ENCODE results near the gene ATG10.

The ATG10 gene

DNA sequence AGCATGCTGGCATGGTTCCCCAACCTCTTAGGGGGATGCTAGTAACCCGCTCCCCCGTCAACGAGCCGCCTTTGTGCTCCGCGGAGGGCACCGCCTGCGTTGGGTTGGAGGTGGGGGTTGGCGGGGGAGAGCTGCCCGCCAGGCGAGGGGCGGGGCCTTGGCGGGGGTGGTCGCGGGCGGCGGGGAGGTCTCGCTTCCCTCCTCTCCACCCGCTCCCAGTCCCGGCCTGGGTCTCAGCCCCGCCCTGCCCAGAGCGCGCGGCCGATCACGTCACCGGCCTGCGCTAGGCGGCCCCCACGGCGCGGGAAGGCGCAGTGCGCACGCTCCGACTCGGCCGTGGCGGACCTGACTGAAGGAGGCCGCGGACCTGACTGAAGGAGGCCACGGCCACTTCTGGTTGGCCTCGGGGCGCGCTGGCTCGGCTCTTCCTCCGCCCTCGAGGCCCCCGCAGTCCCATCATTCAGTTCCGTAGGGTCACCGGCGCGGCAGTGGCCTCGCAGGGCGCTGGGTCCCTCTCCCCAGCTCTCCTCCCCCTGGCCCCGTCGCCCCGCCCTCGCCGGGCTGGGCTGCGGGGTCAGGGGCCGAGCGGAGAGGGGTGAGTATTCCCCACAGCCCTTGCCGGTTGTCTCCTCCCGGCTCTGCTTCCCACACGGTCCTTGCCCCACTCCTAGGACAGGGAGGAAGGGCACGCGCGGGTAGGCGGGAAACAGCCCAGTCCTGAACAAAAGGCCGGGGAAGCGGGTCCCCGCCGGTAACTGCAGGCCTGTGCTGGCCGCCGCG is at the start of gene ATG10:
Gene ATG10 (plus strand): TSS at position 312 of the 780 bp plus-strand sequence. CDS start 15,548 bp downstream, outside the sequence.
- H3K9ac ChIP-seq (ENCODE audit: low read length in 5 of 5): peak within 1 kb of the TSS; percentile 85 to 95 (median 93)
- H3K36me3 ChIP-seq (ENCODE audit: control insufficient read depth in 5 of 5, insufficient read depth in 5 of 5, low read length in 5 of 5): peaks cover 3 to 5% (median 4%) of the 10 kb centered on the region in 5 donors
- H3K27me3 ChIP-seq (ENCODE audit: control insufficient read depth in 5 of 5, insufficient read depth in 4 of 5, low read length in 5 of 5): no peaks in the 10 kb centered on the region
- no peaks in the 10 kb centered on the region for H3K9me3 ChIP-seq (ENCODE audit: control insufficient read depth in 5 of 5, low read length in 5 of 5)
- peak within 1 kb of the TSS; percentile 83 for H3K27ac ChIP-seq (ENCODE audit: low read depth, low read length)
- peak within 1 kb of the TSS; percentile 62 to 98 (median 84) for H3K4me3 ChIP-seq (ENCODE audit: low read depth in 1 of 5, low read length in 5 of 5)
- peaks cover 0 to 15% (median 6%) of the 10 kb centered on the region in 5 donors for H3K4me1 ChIP-seq (ENCODE audit: control insufficient read depth in 5 of 5, insufficient read depth in 5 of 5, low read length in 5 of 5)

DNA sequence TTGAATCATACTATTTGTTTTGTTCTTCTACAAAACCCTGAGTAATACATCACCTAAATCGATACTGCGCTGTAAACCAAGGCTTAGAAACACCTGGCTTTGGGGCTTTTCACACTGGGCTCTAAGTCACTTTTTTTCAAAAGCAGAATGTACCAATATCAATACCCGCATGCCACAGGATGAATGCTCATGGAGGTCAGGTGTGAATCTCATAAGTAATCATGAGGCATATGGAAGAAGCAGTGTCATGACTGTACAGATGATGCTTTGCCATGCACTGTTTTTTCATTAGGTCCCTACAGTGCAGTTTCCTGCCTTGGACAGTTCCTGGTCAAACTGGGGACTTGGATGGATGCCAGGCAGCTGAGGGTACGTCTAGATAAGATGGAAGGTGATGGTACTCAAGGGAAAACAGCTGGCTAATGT is 49.0 kb upstream of the ATG10 start:
- no peaks in the 10 kb centered on the region for H3K4me1 ChIP-seq (ENCODE audit: control insufficient read depth in 5 of 5, insufficient read depth in 5 of 5, low read length in 5 of 5)
- H3K36me3 ChIP-seq (ENCODE audit: control insufficient read depth in 5 of 5, insufficient read depth in 5 of 5, low read length in 5 of 5): no peaks in the 10 kb centered on the region
- H3K27me3 ChIP-seq (ENCODE audit: control insufficient read depth in 5 of 5, insufficient read depth in 4 of 5, low read length in 5 of 5): no peaks in the 10 kb centered on the region
- peaks cover 0 to 3% (median 3%) of the 10 kb centered on the region in 5 donors for H3K9me3 ChIP-seq (ENCODE audit: control insufficient read depth in 5 of 5, low read length in 5 of 5)
- H3K27ac ChIP-seq (ENCODE audit: low read depth, low read length): no peak overlapping the region
- no peak overlapping the region for H3K9ac ChIP-seq (ENCODE audit: low read length in 5 of 5)
- H3K4me3 ChIP-seq (ENCODE audit: low read depth in 1 of 5, low read length in 5 of 5): no peak overlapping the region

DNA sequence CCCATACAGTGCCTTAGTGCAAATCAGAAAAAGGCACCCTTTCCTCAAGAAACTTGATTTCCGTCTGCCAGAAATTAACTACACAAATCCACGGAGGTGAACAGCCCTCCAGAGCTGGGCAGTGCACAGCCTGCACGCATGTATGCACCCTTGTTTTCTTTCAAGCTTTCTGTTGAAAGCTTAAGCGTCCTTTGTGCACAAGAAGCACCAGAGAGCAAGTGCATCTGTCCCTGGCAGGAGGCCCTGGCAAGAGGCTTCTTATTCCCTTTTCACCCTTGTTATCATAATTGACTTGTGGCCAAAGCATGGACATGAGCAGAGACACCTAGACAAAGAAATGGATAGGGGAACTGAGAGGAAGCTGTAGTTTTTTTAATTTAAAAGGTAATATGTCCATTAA is 47.4 kb upstream of the ATG10 start:
- no peak overlapping the region for H3K4me3 ChIP-seq (ENCODE audit: low read depth in 1 of 5, low read length in 5 of 5)
- H3K4me1 ChIP-seq (ENCODE audit: control insufficient read depth in 5 of 5, insufficient read depth in 5 of 5, low read length in 5 of 5): no peaks in the 10 kb centered on the region
- no peak overlapping the region for H3K27ac ChIP-seq (ENCODE audit: low read depth, low read length)
- no peak overlapping the region for H3K9ac ChIP-seq (ENCODE audit: low read length in 5 of 5)
- no peaks in the 10 kb centered on the region for H3K27me3 ChIP-seq (ENCODE audit: control insufficient read depth in 5 of 5, insufficient read depth in 4 of 5, low read length in 5 of 5)
- H3K36me3 ChIP-seq (ENCODE audit: control insufficient read depth in 5 of 5, insufficient read depth in 5 of 5, low read length in 5 of 5): no peaks in the 10 kb centered on the region
- peaks cover 0 to 7% (median 5%) of the 10 kb centered on the region in 5 donors for H3K9me3 ChIP-seq (ENCODE audit: control insufficient read depth in 5 of 5, low read length in 5 of 5)

DNA sequence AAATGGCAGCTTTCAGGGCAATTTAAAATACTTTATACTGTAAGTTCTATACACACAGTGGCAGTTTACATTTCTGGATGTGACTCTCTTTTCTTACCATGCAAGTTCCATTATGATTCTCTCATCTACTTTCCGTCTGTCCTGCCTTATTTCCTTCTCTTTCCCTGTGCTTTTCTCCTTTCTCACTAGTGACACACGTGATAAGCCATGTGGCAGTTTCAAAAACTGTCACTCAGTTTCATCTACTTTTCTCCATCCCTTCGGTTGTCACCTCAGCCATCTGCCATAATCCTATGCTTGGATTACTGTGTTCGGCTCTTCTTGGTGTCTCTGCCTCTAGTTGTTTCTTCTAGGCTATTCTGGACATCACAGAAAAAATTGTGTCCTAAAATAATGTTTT is 46.8 kb upstream of the ATG10 start:
- Histone ChIP-seq H3K27me3 (ENCODE audit: control insufficient read depth in 5 of 5, insufficient read depth in 4 of 5, low read length in 5 of 5) (no peaks in the 10 kb centered on the region), H3K36me3 (ENCODE audit: control insufficient read depth in 5 of 5, insufficient read depth in 5 of 5, low read length in 5 of 5) (no peaks in the 10 kb centered on the region), H3K4me3 (ENCODE audit: low read depth in 1 of 5, low read length in 5 of 5) (no peak overlapping the region), H3K27ac (ENCODE audit: low read depth, low read length) (no peak overlapping the region), H3K9me3 (ENCODE audit: control insufficient read depth in 5 of 5, low read length in 5 of 5) (peaks cover 0 to 7% (median 5%) of the 10 kb centered on the region in 5 donors), H3K4me1 (ENCODE audit: control insufficient read depth in 5 of 5, insufficient read depth in 5 of 5, low read length in 5 of 5) (no peaks in the 10 kb centered on the region), H3K9ac (ENCODE audit: low read length in 5 of 5) (no peak overlapping the region)

DNA sequence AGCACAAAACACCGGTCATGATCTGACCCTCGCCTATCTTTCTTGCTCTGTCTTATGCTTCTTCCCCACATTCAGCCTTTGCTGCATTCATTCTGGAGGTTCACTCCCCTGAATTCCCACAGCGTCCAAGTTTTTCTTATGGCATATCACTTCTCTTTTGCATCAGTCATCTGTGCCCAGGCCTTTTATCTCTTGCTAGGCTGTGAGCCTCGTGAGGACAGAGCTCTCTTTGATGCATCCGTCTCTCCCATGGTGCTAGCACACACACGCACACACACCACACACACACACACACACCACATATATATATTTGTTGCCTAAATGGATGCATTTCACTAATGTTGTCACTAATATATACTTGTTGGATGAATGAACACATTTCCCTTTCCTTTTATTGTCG is 45.8 kb upstream of the ATG10 start:
- Histone ChIP-seq H3K9ac (ENCODE audit: low read length in 5 of 5) (no peak overlapping the region), H3K36me3 (ENCODE audit: control insufficient read depth in 5 of 5, insufficient read depth in 5 of 5, low read length in 5 of 5) (no peaks in the 10 kb centered on the region), H3K27ac (ENCODE audit: low read depth, low read length) (no peak overlapping the region), H3K4me1 (ENCODE audit: control insufficient read depth in 5 of 5, insufficient read depth in 5 of 5, low read length in 5 of 5) (no peaks in the 10 kb centered on the region), H3K27me3 (ENCODE audit: control insufficient read depth in 5 of 5, insufficient read depth in 4 of 5, low read length in 5 of 5) (no peaks in the 10 kb centered on the region), H3K4me3 (ENCODE audit: low read depth in 1 of 5, low read length in 5 of 5) (no peak overlapping the region), H3K9me3 (ENCODE audit: control insufficient read depth in 5 of 5, low read length in 5 of 5) (peaks cover 0 to 7% (median 5%) of the 10 kb centered on the region in 5 donors)

DNA sequence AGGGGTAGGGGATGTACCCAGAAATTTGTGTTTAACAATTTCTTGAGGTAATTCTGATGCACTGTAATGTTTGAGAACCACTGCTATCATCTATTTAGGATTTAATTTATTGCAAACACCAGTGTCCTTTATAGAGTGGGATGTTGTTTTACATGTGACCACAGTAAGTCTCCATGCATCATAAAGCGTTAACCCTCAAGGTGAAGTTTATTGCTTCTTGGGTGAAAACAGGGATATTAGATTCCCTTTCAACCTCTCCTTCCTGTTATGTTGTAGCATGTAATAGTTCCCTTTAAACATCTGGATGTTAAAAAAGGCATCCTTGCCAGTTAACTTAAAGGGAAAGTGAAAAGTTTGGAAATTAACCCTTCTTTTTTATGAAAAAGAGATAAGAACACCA is 35.8 kb upstream of the ATG10 start:
- no peak overlapping the region for H3K27ac ChIP-seq (ENCODE audit: low read depth, low read length)

DNA sequence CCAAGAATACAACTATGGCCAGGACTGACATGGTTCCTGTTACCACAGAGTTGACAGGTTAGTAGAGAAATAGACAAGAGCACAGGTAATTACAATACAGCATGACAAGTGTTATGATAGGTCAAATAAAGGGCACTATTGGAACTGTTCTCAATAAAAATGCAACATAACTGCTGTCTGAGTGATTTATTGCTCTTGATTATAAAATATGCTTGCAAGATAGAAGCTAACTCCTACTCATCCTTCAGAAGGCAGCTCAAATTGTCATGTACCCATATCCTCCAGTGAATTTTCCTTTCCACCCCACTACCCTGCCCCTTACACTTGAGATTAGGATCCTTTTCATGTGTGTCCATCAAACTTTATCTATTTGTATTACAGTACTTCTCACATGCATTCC is 35.1 kb upstream of the ATG10 start:
- Histone ChIP-seq H3K9ac (ENCODE audit: low read length in 5 of 5) (no peak overlapping the region), H3K4me1 (ENCODE audit: control insufficient read depth in 5 of 5, insufficient read depth in 5 of 5, low read length in 5 of 5) (no peaks in the 10 kb centered on the region), H3K4me3 (ENCODE audit: low read depth in 1 of 5, low read length in 5 of 5) (no peak overlapping the region), H3K9me3 (ENCODE audit: control insufficient read depth in 5 of 5, low read length in 5 of 5) (peaks cover 0 to 6% (median 3%) of the 10 kb centered on the region in 5 donors), H3K36me3 (ENCODE audit: control insufficient read depth in 5 of 5, insufficient read depth in 5 of 5, low read length in 5 of 5) (no peaks in the 10 kb centered on the region), H3K27me3 (ENCODE audit: control insufficient read depth in 5 of 5, insufficient read depth in 4 of 5, low read length in 5 of 5) (no peaks in the 10 kb centered on the region), H3K27ac (ENCODE audit: low read depth, low read length) (no peak overlapping the region)

More for the DNA sequence above, 35.8 kb upstream of the ATG10 start:
- H3K9me3 ChIP-seq (ENCODE audit: control insufficient read depth in 5 of 5, low read length in 5 of 5): peaks cover 0 to 4% (median 2%) of the 10 kb centered on the region in 5 donors
- no peaks in the 10 kb centered on the region for H3K4me1 ChIP-seq (ENCODE audit: control insufficient read depth in 5 of 5, insufficient read depth in 5 of 5, low read length in 5 of 5)
- H3K4me3 ChIP-seq (ENCODE audit: low read depth in 1 of 5, low read length in 5 of 5): no peak overlapping the region
- H3K27me3 ChIP-seq (ENCODE audit: control insufficient read depth in 5 of 5, insufficient read depth in 4 of 5, low read length in 5 of 5): no peaks in the 10 kb centered on the region
- no peaks in the 10 kb centered on the region for H3K36me3 ChIP-seq (ENCODE audit: control insufficient read depth in 5 of 5, insufficient read depth in 5 of 5, low read length in 5 of 5)
- H3K9ac ChIP-seq (ENCODE audit: low read length in 5 of 5): no peak overlapping the region

DNA sequence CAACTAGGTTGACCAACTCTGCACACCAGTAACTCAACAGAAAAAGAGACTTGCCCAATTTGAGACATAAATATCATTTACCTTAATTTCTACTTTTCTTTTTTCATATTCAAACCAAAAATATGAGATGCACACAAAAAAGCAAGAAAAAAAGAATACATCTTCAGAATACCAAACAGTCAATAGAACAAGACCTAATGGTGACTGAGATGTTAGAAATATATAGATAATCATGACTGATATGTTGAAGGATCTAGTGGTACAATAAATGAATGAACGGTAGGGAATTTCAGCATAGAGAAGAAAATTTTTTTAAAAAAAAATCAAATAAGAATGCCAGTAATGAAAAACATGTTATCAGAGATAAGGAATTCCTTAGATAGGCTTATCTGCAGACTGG is 29.1 kb upstream of the ATG10 start:
- Histone ChIP-seq H3K4me3 (ENCODE audit: low read depth in 1 of 5, low read length in 5 of 5) (no peak overlapping the region), H3K36me3 (ENCODE audit: control insufficient read depth in 5 of 5, insufficient read depth in 5 of 5, low read length in 5 of 5) (no peaks in the 10 kb centered on the region), H3K27me3 (ENCODE audit: control insufficient read depth in 5 of 5, insufficient read depth in 4 of 5, low read length in 5 of 5) (no peaks in the 10 kb centered on the region), H3K4me1 (ENCODE audit: control insufficient read depth in 5 of 5, insufficient read depth in 5 of 5, low read length in 5 of 5) (no peaks in the 10 kb centered on the region), H3K9me3 (ENCODE audit: control insufficient read depth in 5 of 5, low read length in 5 of 5) (peaks cover 7 to 22% (median 15%) of the 10 kb centered on the region in 5 donors), H3K9ac (ENCODE audit: low read length in 5 of 5) (no peak overlapping the region), H3K27ac (ENCODE audit: low read depth, low read length) (no peak overlapping the region)

DNA sequence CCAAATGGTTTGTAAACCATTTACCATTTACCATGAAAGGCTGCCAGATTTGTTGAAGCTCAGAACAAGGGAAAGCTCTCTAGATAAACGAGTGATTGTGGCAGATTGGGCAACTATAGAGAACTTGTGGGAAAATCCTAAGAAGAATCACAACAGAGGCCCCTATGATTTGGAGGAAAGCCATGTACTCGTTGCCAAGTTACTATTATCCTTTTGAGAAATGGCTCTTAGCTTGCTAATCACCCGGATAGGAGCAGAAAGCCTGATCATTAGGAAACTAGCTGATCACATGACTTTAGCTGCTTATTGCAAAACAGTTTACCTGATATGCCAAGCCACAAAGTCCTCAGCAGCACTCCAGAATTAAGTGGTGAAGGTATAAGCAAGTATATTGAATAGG is 23.5 kb upstream of the ATG10 start:
- H3K4me1 ChIP-seq (ENCODE audit: control insufficient read depth in 5 of 5, insufficient read depth in 5 of 5, low read length in 5 of 5): peaks cover 0 to 5% (median 0%) of the 10 kb centered on the region in 5 donors
- H3K4me3 ChIP-seq (ENCODE audit: low read depth in 1 of 5, low read length in 5 of 5): no peak overlapping the region
- peaks cover 0 to 5% (median 0%) of the 10 kb centered on the region in 5 donors for H3K9me3 ChIP-seq (ENCODE audit: control insufficient read depth in 5 of 5, low read length in 5 of 5)
- H3K27me3 ChIP-seq (ENCODE audit: control insufficient read depth in 5 of 5, insufficient read depth in 4 of 5, low read length in 5 of 5): no peaks in the 10 kb centered on the region
- H3K9ac ChIP-seq (ENCODE audit: low read length in 5 of 5): no peak overlapping the region
- no peak overlapping the region for H3K27ac ChIP-seq (ENCODE audit: low read depth, low read length)
- H3K36me3 ChIP-seq (ENCODE audit: control insufficient read depth in 5 of 5, insufficient read depth in 5 of 5, low read length in 5 of 5): no peaks in the 10 kb centered on the region

DNA sequence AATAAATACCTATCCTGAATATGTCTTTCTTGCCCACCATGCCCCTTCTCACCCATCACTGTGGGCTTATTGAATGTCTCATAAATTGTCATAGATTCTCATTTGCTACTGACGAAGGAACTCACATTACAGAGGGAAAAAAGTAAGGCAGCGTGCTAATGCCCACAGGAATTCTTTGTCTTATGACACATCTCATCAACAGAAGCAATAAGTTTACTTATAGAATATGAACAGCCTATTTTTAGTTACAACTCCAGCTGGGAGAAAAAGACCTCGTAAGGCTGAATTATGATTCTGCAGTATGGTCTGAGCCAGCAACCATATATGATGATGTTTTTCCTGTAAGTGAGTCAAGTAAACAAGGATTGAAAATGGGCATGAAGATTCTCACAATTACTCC is 22.4 kb upstream of the ATG10 start:
- Histone ChIP-seq H3K4me1 (ENCODE audit: control insufficient read depth in 5 of 5, insufficient read depth in 5 of 5, low read length in 5 of 5) (peaks cover 0 to 5% (median 0%) of the 10 kb centered on the region in 5 donors), H3K9ac (ENCODE audit: low read length in 5 of 5) (no peak overlapping the region), H3K27ac (ENCODE audit: low read depth, low read length) (no peak overlapping the region), H3K36me3 (ENCODE audit: control insufficient read depth in 5 of 5, insufficient read depth in 5 of 5, low read length in 5 of 5) (no peaks in the 10 kb centered on the region), H3K27me3 (ENCODE audit: control insufficient read depth in 5 of 5, insufficient read depth in 4 of 5, low read length in 5 of 5) (no peaks in the 10 kb centered on the region), H3K4me3 (ENCODE audit: low read depth in 1 of 5, low read length in 5 of 5) (no peak overlapping the region), H3K9me3 (ENCODE audit: control insufficient read depth in 5 of 5, low read length in 5 of 5) (no peaks in the 10 kb centered on the region)
